A549 (cell line): Measurements from ENCODE around the gene EML4. TPM values are rescaled to one million over a fixed set of nuclear protein-coding genes. Genes with fewer than 3 reads are reported as not detected.

Experiments used
- ATAC-seq, 2 experiments: fragments of 200-7000 bp in 1 of 2; fragments of >200 bp in 1 of 2; cut with Nextera tagmentation in 1 of 2; cut with Tn5 transposase in 1 of 2; 3 replicates each; pipeline versions ENCODE4 v1.8.0 to v1.9.1; 2018 to 2020; ENCODE audit warnings: mild to moderate bottlenecking in 1 of 2, moderate library complexity in 1 of 2
- CTCF ChIA-PET: fragments of 300-600 bp; sonication (Branson Sonifier 250); formaldehyde crosslinking; extraction: SDS; loops from one replicate; lab custom pipeline; 2021; ENCODE audit warnings: antibody characterized with exemption, inconsistent platforms; lab: Yijun Ruan, JAX
- POLR2A ChIA-PET: fragments of 350-600 bp; formaldehyde crosslinking; extraction: SDS; loops from one replicate; lab custom pipeline; 2021; ENCODE audit warnings: antibody characterized with exemption, inconsistent platforms; lab: Yijun Ruan, JAX
- DNase-seq, 2 experiments: peaks; one replicate each; pipeline versions ENCODE4 v3.0.0 to v3.0.0-alpha.2; 2011 to 2016; ENCODE audit warnings: low read depth in 1 of 2, low spot score in 1 of 2
- FAIRE-seq: peaks from 2 replicates; lab custom pipeline; 2011; peaks lifted over from hg19 to GRCh38; lab: Jason Lieb, UNC
- H3K27ac ChIP-seq, 2 experiments: fragments of >200 bp; sonication (Bioruptor Twin); formaldehyde crosslinking; 3 replicates each; pipeline ENCODE4 v1.5.1; 2016 to 2017
- H3K4me1 ChIP-seq: fragments of >200 bp; sonication (Bioruptor Twin); formaldehyde crosslinking; 3 replicates; pipeline ENCODE4 v1.6.1; 2016
- H3K4me2 ChIP-seq: fragments of >200 bp; sonication (Bioruptor Twin); formaldehyde crosslinking; 3 replicates; pipeline ENCODE4 v1.6.1; 2016
- H3K4me3 ChIP-seq: fragments of >200 bp; sonication (Bioruptor Twin); formaldehyde crosslinking; 3 replicates; pipeline ENCODE4 v1.5.1; 2016
- H3K9me3 ChIP-seq: fragments of >200 bp; sonication (Bioruptor Twin); formaldehyde crosslinking; 3 replicates; pipeline ENCODE4 v1.6.1; 2016
- BCL3 ChIP-seq: fragments of >200 bp; sonication (Bioruptor Twin); formaldehyde crosslinking; IDR thresholded peaks from 3 replicates; pipeline ENCODE4 v1.6.1; 2016
- ELK1 ChIP-seq: fragments of 150-350 bp; IDR thresholded peaks from 2 replicates; pipeline ENCODE4 v1.6.1; 2014; ENCODE audit warnings: low read depth, mild to moderate bottlenecking, low read length
- FOXS1 ChIP-seq: fragments of 250-450 bp; sonication (Bioruptor Pico); IDR thresholded peaks from 2 replicates; pipeline ENCODE4 v1.5.0; 2020; ENCODE audit warnings: mild to moderate bottlenecking, moderate library complexity
- HDAC2 ChIP-seq: fragments of 200-600 bp; sonication (generic); IDR thresholded peaks from 2 replicates; pipeline ENCODE4 v1.6.1; 2016
- HMGXB4 ChIP-seq: fragments of 250-450 bp; sonication (Bioruptor Pico); IDR thresholded peaks from 2 replicates; pipeline ENCODE4 v1.5.0; 2021; ENCODE audit warnings: mild to moderate bottlenecking, moderate library complexity, borderline replicate concordance
- HOXB13 ChIP-seq: fragments of 250-450 bp; sonication (Bioruptor Pico); IDR thresholded peaks from 2 replicates; pipeline ENCODE4 v1.5.0; 2020; ENCODE audit warnings: low read depth, mild to moderate bottlenecking, moderate library complexity
- KDM1A ChIP-seq: fragments of 200-600 bp; sonication (generic); IDR thresholded peaks from 2 replicates; pipeline ENCODE4 v1.6.1; 2016; ENCODE audit warnings: low read depth, mild to moderate bottlenecking
- MAFK ChIP-seq: fragments of 450-650 bp; IDR thresholded peaks from 2 replicates; pipeline ENCODE4 v1.6.1; 2014; ENCODE audit not compliant: partially characterized antibody
- MAX ChIP-seq: IDR thresholded peaks from 2 replicates; pipeline ENCODE4 v1.6.1; 2012
- NFE2L2 ChIP-seq: fragments of 150-350 bp; conservative IDR thresholded peaks from 2 replicates; pipeline ENCODE4 v1.6.1; 2014; ENCODE audit warnings: low read length
- POLR2AphosphoS2 ChIP-seq: conservative IDR thresholded peaks from 2 replicates; pipeline ENCODE4 v1.6.1; 2012; ENCODE audit warnings: low read length, improper control_type of control experiment, inconsistent platforms
- RARB ChIP-seq: fragments of 250-450 bp; sonication (Bioruptor Pico); IDR thresholded peaks from 2 replicates; pipeline ENCODE4 v1.8.0; 2021; ENCODE audit warnings: mild to moderate bottlenecking, moderate library complexity
- RFX5 ChIP-seq: fragments of 450-650 bp; IDR thresholded peaks from 2 replicates; pipeline ENCODE4 v1.7.1; 2014; ENCODE audit warnings: antibody characterized with exemption, mild to moderate bottlenecking, moderate library complexity
- SMC3 ChIP-seq: fragments of >200 bp; sonication (Bioruptor Twin); formaldehyde crosslinking; IDR thresholded peaks from 3 replicates; pipeline ENCODE4 v1.6.1; 2018; ENCODE audit warnings: inconsistent platforms
- TFCP2L1 ChIP-seq: fragments of 250-450 bp; sonication (Bioruptor Pico); IDR thresholded peaks from 2 replicates; pipeline ENCODE4 v1.5.0; 2021; ENCODE audit warnings: mild to moderate bottlenecking
- TP53 ChIP-seq: fragments of 250-450 bp; sonication (Bioruptor Pico); IDR thresholded peaks from 2 replicates; pipeline ENCODE4 v1.5.0; 2021; ENCODE audit warnings: mild to moderate bottlenecking, moderate library complexity
- USF2 ChIP-seq: fragments of 450-650 bp; IDR thresholded peaks from 2 replicates; pipeline ENCODE4 v1.6.1; 2014; ENCODE audit warnings: antibody characterized with exemption
- ZFP36 ChIP-seq: fragments of 450-650 bp; IDR thresholded peaks from 2 replicates; pipeline ENCODE4 v1.6.1; 2014; ENCODE audit warnings: borderline replicate concordance; ENCODE audit not compliant: partially characterized antibody
- WGBS: methylation state at CpG from one replicate; pipeline ENCODE4 v1.1.6; 2017; ENCODE audit errors: missing lambda C conversion rate; 5-methylcytosine and 5-hydroxymethylcytosine counted together
- polyA plus RNA-seq, 4 experiments: library from polyadenylated mRNA; depleted of rRNA in 3 of 4; stranded (reverse); fragments of >200 nt; fragmentation: RNase III in 1 of 4; extraction: RNeasy Plus Mini Kit Qiagen cat#74134 plus additional on column Dnase treatment in 1 of 4; gene quantifications; 2 replicates in 3 of 4; 3 replicates in 1 of 4; pipeline ENCODE4 v1.2.3, GENCODE V29; 2011 to 2017
- TF ChIP-seq, protein P1 (sequence below): fragments of 200-600 bp; sonication (generic); IDR thresholded peaks from 2 replicates; pipeline ENCODE4 v1.6.1; 2016; ENCODE audit warnings: antibody characterized with exemption, mild to moderate bottlenecking, moderate library complexity
- TF ChIP-seq, protein P2 (sequence below): fragments of 250-450 bp; sonication (Bioruptor Pico); IDR thresholded peaks from 2 replicates; pipeline ENCODE4 v1.5.0; 2020; ENCODE audit warnings: low read depth, mild to moderate bottlenecking, moderate library complexity

EML4 gene
- polyA plus RNA-seq, 2 of the 4 experiments (the other 2 are of a cell fraction) = 34.6 to 130 TPM

GRCh38 chr2:42167458-42167857 is 1.7 kb upstream of the EML4 start:
- FAIRE-seq (no peak), DNase-seq (no peak), ATAC-seq (no peak)
- ChIA-PET POLR2A (interaction anchor here (2.6 kb wide), 1 partner anchor 26 kb away, joined by 8 read pairs; no protein-coding TSS in a partner anchor), CTCF (interaction anchor here (0.8 to 1.9 kb wide), 6 partner anchors 10 to 298 kb away, joined by 4 to 10 read pairs (median 4); no protein-coding TSS in a partner anchor)
- TF ChIP-seq USF2 (no peak), FOXS1 (no peak), NFE2L2 (no peak), RFX5 (no peak), HMGXB4 (no peak)
- TF ChIP-seq, protein P1, sequence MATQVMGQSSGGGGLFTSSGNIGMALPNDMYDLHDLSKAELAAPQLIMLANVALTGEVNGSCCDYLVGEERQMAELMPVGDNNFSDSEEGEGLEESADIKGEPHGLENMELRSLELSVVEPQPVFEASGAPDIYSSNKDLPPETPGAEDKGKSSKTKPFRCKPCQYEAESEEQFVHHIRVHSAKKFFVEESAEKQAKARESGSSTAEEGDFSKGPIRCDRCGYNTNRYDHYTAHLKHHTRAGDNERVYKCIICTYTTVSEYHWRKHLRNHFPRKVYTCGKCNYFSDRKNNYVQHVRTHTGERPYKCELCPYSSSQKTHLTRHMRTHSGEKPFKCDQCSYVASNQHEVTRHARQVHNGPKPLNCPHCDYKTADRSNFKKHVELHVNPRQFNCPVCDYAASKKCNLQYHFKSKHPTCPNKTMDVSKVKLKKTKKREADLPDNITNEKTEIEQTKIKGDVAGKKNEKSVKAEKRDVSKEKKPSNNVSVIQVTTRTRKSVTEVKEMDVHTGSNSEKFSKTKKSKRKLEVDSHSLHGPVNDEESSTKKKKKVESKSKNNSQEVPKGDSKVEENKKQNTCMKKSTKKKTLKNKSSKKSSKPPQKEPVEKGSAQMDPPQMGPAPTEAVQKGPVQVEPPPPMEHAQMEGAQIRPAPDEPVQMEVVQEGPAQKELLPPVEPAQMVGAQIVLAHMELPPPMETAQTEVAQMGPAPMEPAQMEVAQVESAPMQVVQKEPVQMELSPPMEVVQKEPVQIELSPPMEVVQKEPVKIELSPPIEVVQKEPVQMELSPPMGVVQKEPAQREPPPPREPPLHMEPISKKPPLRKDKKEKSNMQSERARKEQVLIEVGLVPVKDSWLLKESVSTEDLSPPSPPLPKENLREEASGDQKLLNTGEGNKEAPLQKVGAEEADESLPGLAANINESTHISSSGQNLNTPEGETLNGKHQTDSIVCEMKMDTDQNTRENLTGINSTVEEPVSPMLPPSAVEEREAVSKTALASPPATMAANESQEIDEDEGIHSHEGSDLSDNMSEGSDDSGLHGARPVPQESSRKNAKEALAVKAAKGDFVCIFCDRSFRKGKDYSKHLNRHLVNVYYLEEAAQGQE = no peak
- H3K9me3 ChIP-seq = no peaks in the 10 kb centered on the region
- no peak overlapping the region for H3K4me3 ChIP-seq
- no peak overlapping the region for H3K27ac ChIP-seq
- no peak overlapping the region for H3K4me2 ChIP-seq
- peaks cover 24% of the 10 kb centered on the region for H3K4me1 ChIP-seq
- WGBS = 17% methylated on average over 2 of the region's 2 CpGs

DNA sequence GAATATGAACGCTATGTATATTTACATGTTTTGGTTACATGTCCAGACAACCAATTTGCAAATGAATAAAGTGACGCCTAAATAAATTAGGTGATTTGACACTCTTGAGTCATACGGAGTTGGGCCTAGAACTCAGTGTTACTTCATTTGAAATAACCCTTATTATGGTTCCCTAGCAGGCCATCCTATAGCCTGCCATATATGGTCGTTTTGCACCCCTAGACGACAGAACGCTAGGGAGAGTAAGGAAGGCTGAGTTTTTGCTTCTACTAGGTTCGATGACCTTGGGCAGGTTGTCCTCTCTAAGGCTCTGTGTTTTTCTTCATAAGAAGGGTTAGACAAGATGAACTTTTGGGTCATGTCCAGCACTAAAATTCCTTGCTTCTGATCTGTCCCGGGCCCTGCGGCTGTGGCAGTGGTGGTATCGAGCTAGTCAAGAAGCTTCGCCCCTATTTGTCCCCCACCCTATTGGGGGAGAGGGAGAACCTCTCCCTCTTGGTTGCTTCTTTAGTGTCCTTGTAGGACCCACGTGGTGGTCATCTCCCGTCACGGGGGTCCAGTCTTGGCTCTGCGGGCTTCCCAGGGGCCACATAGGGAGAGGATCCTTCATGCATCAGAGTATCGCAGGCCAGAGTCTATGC is 574 bp upstream of the EML4 start:
- POLR2A ChIA-PET = interaction anchor here (1.0 to 2.6 kb wide), 3 partner anchors 27 to 36 kb away, joined by 6 to 8 read pairs (median 6); no protein-coding TSS in a partner anchor
- CTCF ChIA-PET = interaction anchor here (0.8 to 1.4 kb wide), 4 partner anchors 12 to 62 kb away, joined by 3 to 5 read pairs (median 3); no protein-coding TSS in a partner anchor
- FAIRE-seq (peak; percentile 63), ATAC-seq (no peak), DNase-seq (no peak)
- Histone ChIP-seq H3K4me3 (peak overlapping the region; percentile 71), H3K27ac (peak overlapping the region; percentile 85 to 94), H3K4me2 (peak overlapping the region; percentile 81), H3K9me3 (no peaks in the 10 kb centered on the region), H3K4me1 (peaks cover 29% of the 10 kb centered on the region)
- TF ChIP-seq, protein P2, sequence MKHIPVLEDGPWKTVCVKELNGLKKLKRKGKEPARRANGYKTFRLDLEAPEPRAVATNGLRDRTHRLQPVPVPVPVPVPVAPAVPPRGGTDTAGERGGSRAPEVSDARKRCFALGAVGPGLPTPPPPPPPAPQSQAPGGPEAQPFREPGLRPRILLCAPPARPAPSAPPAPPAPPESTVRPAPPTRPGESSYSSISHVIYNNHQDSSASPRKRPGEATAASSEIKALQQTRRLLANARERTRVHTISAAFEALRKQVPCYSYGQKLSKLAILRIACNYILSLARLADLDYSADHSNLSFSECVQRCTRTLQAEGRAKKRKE (CRISPR knock-in tag) = 0 out of 2 replicates have a peak, but pooled peaks have one; percentile 82
- TF ChIP-seq HOXB13 (CRISPR knock-in tag) = peak; percentile 47; the same call in 1 of the 2 replicates
- TF ChIP-seq TP53 = peak; percentile 59; the same call in 1 of the 2 replicates
- no peak for TF ChIP-seq POLR2AphosphoS2
- 55% methylated on average over 16 of the region's 16 CpGs for WGBS

DNA sequence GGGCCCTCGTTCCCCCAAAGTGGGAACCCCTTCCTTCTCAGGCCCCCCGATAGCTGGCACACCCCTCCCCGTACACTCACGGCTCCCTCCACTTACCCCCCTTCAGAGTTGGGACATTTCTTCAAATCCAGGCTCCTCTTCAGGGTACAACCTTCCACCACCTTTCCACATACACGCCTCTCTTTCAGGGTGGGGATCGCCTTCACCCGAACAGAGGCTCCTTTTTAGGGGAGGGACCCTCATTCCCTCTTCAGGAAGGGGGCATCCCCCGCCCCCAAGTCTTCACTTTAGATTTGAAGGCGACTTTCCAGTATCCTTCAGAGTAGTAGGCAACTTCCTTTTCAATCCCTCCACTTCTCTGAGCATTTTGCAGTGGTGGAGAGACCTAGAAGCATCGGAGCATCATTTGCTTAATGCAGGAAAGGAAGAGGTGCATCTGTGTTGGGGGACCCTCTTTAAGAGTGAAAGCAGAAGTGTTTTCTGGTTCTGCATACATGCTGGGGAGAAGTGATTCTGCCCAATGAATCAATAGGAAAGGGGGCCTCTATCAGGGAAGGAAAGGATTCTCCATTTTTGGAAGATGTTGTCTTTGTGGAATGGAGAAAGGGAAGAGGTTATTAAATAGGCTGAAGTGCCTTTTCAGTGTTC is 845 bp downstream of the EML4 start:
- ATAC-seq (peak in 1 of 2 experiments; percentile 59; a peak in 4 of 6 replicates), FAIRE-seq (no peak), DNase-seq (no peak)
- H3K27ac ChIP-seq = peak overlapping the region; percentile 85 to 94
- peak overlapping the region; percentile 77 for H3K4me2 ChIP-seq
- peaks cover 29% of the 10 kb centered on the region for H3K4me1 ChIP-seq
- 3% methylated on average over 10 of the region's 10 CpGs for WGBS
- peak overlapping the region; percentile 71 for H3K4me3 ChIP-seq
- H3K9me3 ChIP-seq = no peaks in the 10 kb centered on the region
- POLR2A ChIA-PET = interaction anchor here (0.6 to 2.1 kb wide), 2 partner anchors 29 to 37 kb away, joined by 3 to 7 read pairs; no protein-coding TSS in a partner anchor
- CTCF ChIA-PET = interaction anchor here (1.0 to 1.8 kb wide), 2 partner anchors 20 to 69 kb away, joined by 3 to 5 read pairs; no protein-coding TSS in a partner anchor
- TF ChIP-seq HDAC2 (peak; percentile 15; the same call in 1 of the 2 replicates), ZFP36 (no peak), RARB (CRISPR knock-in tag) (no peak), KDM1A (no peak), BCL3 (no peak), MAFK (no peak), TFCP2L1 (CRISPR knock-in tag) (no peak), ELK1 (no peak), SMC3 (no peak), MAX (no peak)
